ENCODE results near the gene SCN9A.

- no peak for TF ChIP-seq POLR2A (IDR thresholded peaks at IDR 0.05)
- TF ChIP-seq CTCF (IDR thresholded peaks at IDR 0.05) = no peak
Observed at GRCh38 chr2:166233244-166233643, 142.5 kb downstream of the SCN9A start.
